Measurements from ENCODE around the gene DEFB126. TPM values are rescaled to one million over a fixed set of nuclear protein-coding genes. Genes with fewer than 3 reads are reported as not detected.

DEFB126 gene
- polyA plus RNA-seq, 5 donors, result not detected

Other genes with a start within 250 kb of the DEFB126 start
- gene DEFB125, start 54.9 kb upstream of the DEFB126 start, polyA plus RNA-seq (ENCODE audit: insufficient read depth in 1 of 5, insufficient read length in 5 of 5, low replicate concordance in 1 of 5), result not detected
- gene DEFB127, start 14.9 kb downstream of the DEFB126 start, polyA plus RNA-seq (ENCODE audit: insufficient read depth in 1 of 5, insufficient read length in 5 of 5, low replicate concordance in 1 of 5), result not detected
- not detected for gene DEFB128, start 47.1 kb downstream of the DEFB126 start, polyA plus RNA-seq (ENCODE audit: insufficient read depth in 1 of 5, insufficient read length in 5 of 5, low replicate concordance in 1 of 5)
- not detected for gene DEFB129, start 84.7 kb downstream of the DEFB126 start, polyA plus RNA-seq (ENCODE audit: insufficient read depth in 1 of 5, insufficient read length in 5 of 5, low replicate concordance in 1 of 5)
- not detected for gene DEFB132, start 115.1 kb downstream of the DEFB126 start, polyA plus RNA-seq (ENCODE audit: insufficient read depth in 1 of 5, insufficient read length in 5 of 5, low replicate concordance in 1 of 5)
- 10 to 100 TPM; 38.9 to 48.4 (median 45.2) TPM for gene C20orf96, start 148.2 kb downstream of the DEFB126 start, polyA plus RNA-seq (ENCODE audit: insufficient read depth in 1 of 5, insufficient read length in 5 of 5, low replicate concordance in 1 of 5)
- gene ZCCHC3, start 155.0 kb downstream of the DEFB126 start, polyA plus RNA-seq (ENCODE audit: insufficient read depth in 1 of 5, insufficient read length in 5 of 5, low replicate concordance in 1 of 5), result 10 to 100 TPM; 40.2 to 50.2 (median 43.3) TPM
- gene SOX12, start 183.0 kb downstream of the DEFB126 start, polyA plus RNA-seq (ENCODE audit: insufficient read depth in 1 of 5, insufficient read length in 5 of 5, low replicate concordance in 1 of 5), result 10 to 100 TPM; 23.6 to 46.6 (median 30.8) TPM
- 10 to 100 TPM; 33.9 to 43.7 (median 35.4) TPM for gene NRSN2, start 204.5 kb downstream of the DEFB126 start, polyA plus RNA-seq (ENCODE audit: insufficient read depth in 1 of 5, insufficient read length in 5 of 5, low replicate concordance in 1 of 5)
- gene TRIB3, start 238.2 kb downstream of the DEFB126 start, polyA plus RNA-seq (ENCODE audit: insufficient read depth in 1 of 5, insufficient read length in 5 of 5, low replicate concordance in 1 of 5), result 10 to 100 TPM in 2 of 5 donors, 1 to 10 TPM in 3; 7.9 to 13.4 (median 10.0) TPM